ENCODE results near the gene MRFAP1L1. TPM values are rescaled to one million over a fixed set of nuclear protein-coding genes. Genes with fewer than 3 reads are reported as not detected.
A peak's percentile ranks its signal among the peaks of the same experiment; 100 is the strongest.

MRFAP1L1 gene
- total and polyA plus RNA-seq, 9 of the 15 experiments (the other 6 are each of a cell fraction or from before 2014, with no cell fraction given) = 37.6 to 111 (median 83.8) TPM

- peak; percentile 99 for TF ChIP-seq ZBTB2 (IDR thresholded peaks at IDR 0.05)
- no peak for TF ChIP-seq MBD1 (CRISPR knock-in tag; IDR thresholded peaks at IDR 0.05)
- TF ChIP-seq GABPB2 (CRISPR knock-in tag; conservative IDR thresholded peaks at IDR 0.05) = no peak
- TF ChIP-seq FIP1L1 (IDR thresholded peaks at IDR 0.05; ENCODE audit: low read depth, low read length, poor library complexity, severe bottlenecking) = peak; percentile 97
- TF ChIP-seq SMARCE1 (IDR thresholded peaks at IDR 0.05) = peak; percentile 39; the same call in 1 of the 2 replicates
- TF ChIP-seq ZNF124 (CRISPR knock-in tag; IDR thresholded peaks at IDR 0.05) = no peak
- no peak for TF ChIP-seq CEBPZ (IDR thresholded peaks at IDR 0.05; ENCODE audit: borderline replicate concordance, low read depth, low read length)
- peak; percentile 94 for TF ChIP-seq MAX (CRISPR knock-in tag; IDR thresholded peaks at IDR 0.05)
- TF ChIP-seq KDM1A (IDR thresholded peaks at IDR 0.05) = no peak
- TF ChIP-seq RAD51 (IDR thresholded peaks at IDR 0.05; ENCODE audit: borderline replicate concordance, low read depth) = peak; percentile 3; the same call in 1 of the 2 replicates
- no peak for TF ChIP-seq ELK1 (CRISPR knock-in tag; IDR thresholded peaks at IDR 0.05)
- no peak for TF ChIP-seq ZNF175 (CRISPR knock-in tag; IDR thresholded peaks at IDR 0.05; ENCODE audit: low read depth)
- TF ChIP-seq MXI1 (IDR thresholded peaks at IDR 0.05; ENCODE audit: low read depth, low read length) = 0 out of 2 replicates have a peak, but pooled peaks have one; percentile 16
- peak; percentile 68 to 69 for TF ChIP-seq MNT (conservative IDR thresholded peaks at IDR 0.05)
Observed at GRCh38 chr4:6673660-6674499, 35.8 kb downstream of the MRFAP1L1 start (continued).
